Activated CD8-positive, alpha-beta T cell treated with anti-CD3 and anti-CD28 coated beads for 36 hours (primary cell): ENCODE results near the gene SPATS1. TPM values are rescaled to one million over a fixed set of nuclear protein-coding genes. Genes with fewer than 3 reads are reported as not detected.
A peak's percentile ranks its signal among the peaks of the same experiment; 100 is the strongest.
"Not testable (repeated sequence)": the region's sequence is repeated elsewhere in the genome, so short reads cannot be mapped to it uniquely, and the experiment has no call there.

Source experiments
- ATAC-seq: fragments of 200-7000 bp; cut with Tn5 transposase; one replicate; pipeline ENCODE4 v1.10.0; 2021; ENCODE audit warnings: mild to moderate bottlenecking, moderate library complexity
- CTCF ChIA-PET: fragments of 350-600 bp; sonication (Branson Sonifier 250); formaldehyde crosslinking; loops from one replicate; lab custom pipeline; 2021; ENCODE audit warnings: antibody characterized with exemption; lab: Charles Lee
- POLR2A ChIA-PET: fragments of 350-600 bp; sonication (Branson Sonifier 250); formaldehyde crosslinking; loops from one replicate; lab custom pipeline; 2021; ENCODE audit warnings: antibody characterized with exemption; lab: Charles Lee
- DNase-seq: peaks from one replicate; pipeline ENCODE4 v3.0.0-alpha.2; 2020
- H3K27ac Mint-ChIP-seq: one replicate; pipeline ENCODE4 v1.8.0; 2021; ENCODE audit warnings: mild to moderate bottlenecking, mixed read lengths
- H3K27me3 Mint-ChIP-seq: one replicate; pipeline ENCODE4 v1.8.0; 2021; ENCODE audit warnings: mixed read lengths
- H3K36me3 Mint-ChIP-seq: one replicate; pipeline ENCODE4 v1.8.0; 2021; ENCODE audit warnings: low read depth, mixed read lengths
- H3K4me1 Mint-ChIP-seq: one replicate; pipeline ENCODE4 v1.8.0; 2021; ENCODE audit warnings: low read depth, mixed read lengths
- H3K4me3 Mint-ChIP-seq: one replicate; pipeline ENCODE4 v1.8.0; 2021; ENCODE audit warnings: mild to moderate bottlenecking, moderate library complexity, mixed read lengths
- H3K9me3 Mint-ChIP-seq: one replicate; pipeline ENCODE4 v1.8.0; 2021; ENCODE audit warnings: mixed read lengths
- intact Hi-C: fragments of 100-400 bp; cut with micrococcal nuclease; formaldehyde crosslinking; loops from one replicate; pipeline ENCODE4 v1.10.0; 2022
- total RNA-seq, 2 experiments: library from RNA; stranded (reverse); gene quantifications; one replicate each; pipeline ENCODE4 v1.2.3, GENCODE V29; 2021
- TF ChIP-seq, protein P1 (sequence below): fragments of 200-600 bp; IDR thresholded peaks from one replicate; pipeline ENCODE4 v1.8.0; 2022; ENCODE audit warnings: antibody characterized with exemption, mild to moderate bottlenecking

The SPATS1 gene
- total RNA-seq, 2 experiments from 2014 or later: not detected

GRCh38 chr6:44339301-44339700, 3.1 kb upstream of the SPATS1 start:
- Mint-ChIP-seq H3K27ac (no peak overlapping the region), H3K4me1 (no peaks in the 10 kb centered on the region), H3K27me3 (peaks cover 22% of the 10 kb centered on the region), H3K9me3 (no peaks in the 10 kb centered on the region), H3K4me3 (no peak overlapping the region), H3K36me3 (no peaks in the 10 kb centered on the region)
- TF ChIP-seq, protein P1, sequence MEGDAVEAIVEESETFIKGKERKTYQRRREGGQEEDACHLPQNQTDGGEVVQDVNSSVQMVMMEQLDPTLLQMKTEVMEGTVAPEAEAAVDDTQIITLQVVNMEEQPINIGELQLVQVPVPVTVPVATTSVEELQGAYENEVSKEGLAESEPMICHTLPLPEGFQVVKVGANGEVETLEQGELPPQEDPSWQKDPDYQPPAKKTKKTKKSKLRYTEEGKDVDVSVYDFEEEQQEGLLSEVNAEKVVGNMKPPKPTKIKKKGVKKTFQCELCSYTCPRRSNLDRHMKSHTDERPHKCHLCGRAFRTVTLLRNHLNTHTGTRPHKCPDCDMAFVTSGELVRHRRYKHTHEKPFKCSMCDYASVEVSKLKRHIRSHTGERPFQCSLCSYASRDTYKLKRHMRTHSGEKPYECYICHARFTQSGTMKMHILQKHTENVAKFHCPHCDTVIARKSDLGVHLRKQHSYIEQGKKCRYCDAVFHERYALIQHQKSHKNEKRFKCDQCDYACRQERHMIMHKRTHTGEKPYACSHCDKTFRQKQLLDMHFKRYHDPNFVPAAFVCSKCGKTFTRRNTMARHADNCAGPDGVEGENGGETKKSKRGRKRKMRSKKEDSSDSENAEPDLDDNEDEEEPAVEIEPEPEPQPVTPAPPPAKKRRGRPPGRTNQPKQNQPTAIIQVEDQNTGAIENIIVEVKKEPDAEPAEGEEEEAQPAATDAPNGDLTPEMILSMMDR: no peak
- DNase-seq (no peak), ATAC-seq (no peak)
- POLR2A ChIA-PET: interaction anchor here (2.5 kb wide), 1 partner anchor 70 kb away, joined by 8 read pairs; the partner anchor contains the start of gene TMEM151B
- CTCF ChIA-PET: interaction anchor here (0.6 to 8.4 kb wide), 17 partner anchors 9 to 243 kb away, joined by 3 to 165 read pairs (median 3); partner anchors contain the start of genes AARS2, NFKBIE and TMEM151B
- intact Hi-C loops: loop anchor here (2.0 to 5.0 kb wide), 2 partner anchors 166 to 242 kb away; no protein-coding TSS in a partner anchor

- DNase-seq (peak; percentile 24), ATAC-seq (peak; percentile 64)
- Mint-ChIP-seq H3K4me1 (no peaks in the 10 kb centered on the region), H3K4me3 (no peak overlapping the region), H3K27ac (no peak overlapping the region), H3K9me3 (no peaks in the 10 kb centered on the region), H3K27me3 (peaks cover 25% of the 10 kb centered on the region), H3K36me3 (no peaks in the 10 kb centered on the region)
- POLR2A ChIA-PET: interaction anchor here (0.8 kb wide), 1 partner anchor 44 kb away, joined by 3 read pairs; no protein-coding TSS in a partner anchor
- CTCF ChIA-PET: interaction anchor here (0.9 to 8.4 kb wide), 12 partner anchors 10 to 244 kb away, joined by 3 to 165 read pairs (median 3); partner anchors contain the start of genes NFKBIE and TMEM151B
- TF ChIP-seq, protein P1: no peak
- intact Hi-C loops: loop anchor here (2.0 to 5.0 kb wide), 2 partner anchors 167 to 243 kb away; no protein-coding TSS in a partner anchor
Measured at GRCh38 chr6:44339763-44340625, 2.5 kb upstream of the SPATS1 start.

DNA sequence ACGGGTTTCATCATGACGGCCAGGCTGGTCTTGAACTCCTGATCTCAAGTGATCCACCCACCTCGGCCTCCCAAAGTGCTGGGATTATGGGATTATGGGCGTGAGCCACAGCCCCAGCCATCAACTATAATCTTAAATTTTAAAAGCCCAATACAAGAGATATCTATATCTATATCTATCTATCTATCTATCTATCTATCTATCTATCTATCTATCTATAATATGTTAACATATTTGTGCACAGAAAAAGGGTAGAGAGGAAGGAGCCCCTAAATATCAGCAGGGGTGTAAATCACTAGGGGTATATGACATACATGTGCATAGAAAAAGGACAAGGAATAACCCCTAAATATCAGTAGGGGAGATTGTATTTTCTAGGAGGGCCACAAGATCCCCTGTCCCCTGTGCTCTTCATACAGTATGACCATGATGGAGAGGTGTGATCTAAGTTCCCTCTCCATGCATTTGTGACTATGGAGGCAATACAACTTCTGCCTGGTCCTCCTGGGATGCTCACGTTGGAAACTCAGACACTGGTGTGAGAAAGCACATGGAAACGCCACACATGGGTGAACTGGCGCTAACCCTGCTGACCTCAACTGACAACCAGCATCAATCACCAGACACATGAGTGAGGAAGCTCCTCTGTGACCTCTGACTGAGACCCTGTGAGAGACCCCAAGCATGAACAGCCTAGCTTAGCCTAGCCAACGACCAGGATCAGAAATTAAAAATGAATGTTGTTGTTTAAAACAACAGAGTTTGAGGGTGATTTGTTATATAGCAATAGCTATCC, 1.2 kb upstream of the SPATS1 start:
- ChIA-PET CTCF (interaction anchor here (0.9 to 5.4 kb wide), 3 partner anchors 16 to 73 kb away, joined by 3 to 32 read pairs (median 3); partner anchors contain the start of genes AARS2 and TMEM151B), POLR2A (interaction anchor here (0.6 kb wide), 1 partner anchor 361 kb away, joined by 3 read pairs; no protein-coding TSS in a partner anchor)
- ATAC-seq (no peak), DNase-seq (no peak)
- no peaks in the 10 kb centered on the region for H3K4me1 Mint-ChIP-seq
- TF ChIP-seq, protein P1: no peak
- no peak overlapping the region for H3K4me3 Mint-ChIP-seq
- no peaks in the 10 kb centered on the region for H3K9me3 Mint-ChIP-seq
- H3K27me3 Mint-ChIP-seq: peaks cover 32% of the 10 kb centered on the region
- intact Hi-C loops: no loop called here
- no peak overlapping the region for H3K27ac Mint-ChIP-seq
- H3K36me3 Mint-ChIP-seq: no peaks in the 10 kb centered on the region

DNA sequence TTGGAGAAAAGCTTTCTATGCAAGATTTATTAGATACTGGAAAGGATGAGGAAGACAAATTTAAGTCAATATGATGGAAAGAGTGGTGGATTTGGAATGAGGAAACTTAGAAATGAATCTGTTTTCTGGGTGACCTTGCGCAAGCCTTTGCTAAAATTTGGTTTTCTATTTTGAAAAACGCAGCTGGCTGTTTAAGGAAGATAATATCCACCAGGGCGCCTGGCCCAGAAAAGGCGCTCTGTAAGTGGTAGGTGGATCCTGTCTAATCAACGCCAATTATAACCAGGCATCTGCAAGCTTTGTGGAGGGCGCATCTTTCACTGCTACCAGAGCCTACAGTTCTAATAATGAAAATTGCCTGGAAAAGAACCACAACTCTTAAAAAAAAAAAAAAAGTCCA, 398 bp upstream of the SPATS1 start:
- POLR2A ChIA-PET: interaction anchor here (1.5 kb wide), 1 partner anchor 10 kb away, joined by 3 read pairs; no protein-coding TSS in a partner anchor
- ATAC-seq (no peak), DNase-seq (no peak)
- no peak overlapping the region for H3K4me3 Mint-ChIP-seq
- TF ChIP-seq, protein P1: no peak
- H3K4me1 Mint-ChIP-seq: no peaks in the 10 kb centered on the region
- H3K9me3 Mint-ChIP-seq: no peaks in the 10 kb centered on the region
- no peak overlapping the region for H3K27ac Mint-ChIP-seq
- peaks cover 32% of the 10 kb centered on the region for H3K27me3 Mint-ChIP-seq
- intact Hi-C loops: no loop called here
- CTCF ChIA-PET: interaction anchor here (0.9 to 5.4 kb wide), 3 partner anchors 17 to 74 kb away, joined by 3 to 32 read pairs (median 3); partner anchors contain the start of genes AARS2 and TMEM151B
- H3K36me3 Mint-ChIP-seq: no peaks in the 10 kb centered on the region

- H3K9me3 Mint-ChIP-seq, H3K36me3 Mint-ChIP-seq, H3K4me3 Mint-ChIP-seq, H3K27ac Mint-ChIP-seq, ATAC-seq, intact Hi-C loops, H3K4me1 Mint-ChIP-seq, POLR2A ChIA-PET, DNase-seq: not testable (repeated sequence)
- CTCF ChIA-PET: interaction anchor here (1.2 kb wide), 2 partner anchors 29 to 34 kb away, joined by 3 to 7 read pairs; partner anchors contain the start of gene AARS2
- H3K27me3 Mint-ChIP-seq: peaks cover 27% of the 10 kb centered on the region
Measured at GRCh38 chr6:44346818-44347217, 4.4 kb downstream of the SPATS1 start.
